GM12878 (cell line): ENCODE measurements around the gene PF4V1. TPM values are rescaled to one million over a fixed set of nuclear protein-coding genes. Genes with fewer than 3 reads are reported as not detected.

ENCODE experiments used
- ATAC-seq: fragments of 200-7000 bp; cut with Tn5 transposase; 3 replicates; pipeline ENCODE4 v1.9.1; 2020; ENCODE audit warnings: mild to moderate bottlenecking, moderate library complexity
- BruUV-seq: library from RNA; stranded (reverse); fragments of 400-500 nt; replicated peaks from 2 replicates; lab custom pipeline; 2021; lab: Mats Ljungman, UMichigan
- CTCF ChIA-PET: fragments of 300-600 bp; sonication (Branson Sonifier 250); formaldehyde crosslinking; extraction: SDS; loops from one replicate; lab custom pipeline; 2021; ENCODE audit warnings: inconsistent platforms; lab: Yijun Ruan, JAX
- POLR2A ChIA-PET: fragments of 350-600 bp; formaldehyde crosslinking; extraction: SDS; loops from one replicate; lab custom pipeline; 2021; ENCODE audit warnings: inconsistent platforms; lab: Charles Lee
- RAD21 ChIA-PET: fragments of 300-600 bp; sonication (Branson Sonifier 250); formaldehyde crosslinking; loops from one replicate; lab custom pipeline; 2023; ENCODE audit warnings: antibody characterized with exemption; ENCODE audit not compliant: unreplicated experiment; lab: Charles Lee
- SMC1A ChIA-PET: fragments of 300-600 bp; sonication (Branson Sonifier 250); formaldehyde crosslinking; loops from one replicate; lab custom pipeline; 2023; ENCODE audit not compliant: unreplicated experiment, uncharacterized antibody; lab: Charles Lee
- DNase-seq: peaks from one replicate; pipeline ENCODE4 v3.0.0-alpha.2; 2011; ENCODE audit warnings: low read depth, low spot score
- FAIRE-seq: peaks from 3 replicates; lab custom pipeline; 2011; peaks lifted over from hg19 to GRCh38; lab: Jason Lieb, UNC
- H2AFZ ChIP-seq: 2 replicates; pipeline ENCODE4 v1.6.0; 2011; ENCODE audit warnings: low read depth, low read length, control low read depth; ENCODE audit not compliant: control insufficient read depth
- H3K27ac ChIP-seq: 2 replicates; pipeline ENCODE4 v1.5.1; 2011; ENCODE audit warnings: control low read depth; ENCODE audit not compliant: control insufficient read depth, insufficient read depth
- H3K27me3 ChIP-seq, 2 experiments: replicated peaks in 1 of 2; 2 replicates each; pipeline versions ENCODE4 v1.6.0 to v1.6.1; 2011; ENCODE audit warnings: low read length in 1 of 2; ENCODE audit not compliant: control insufficient read depth in 2 of 2, insufficient read depth in 2 of 2
- H3K36me3 ChIP-seq, 2 experiments: 2 replicates each; pipeline ENCODE4 v1.5.1; 2011; ENCODE audit warnings: low read length in 1 of 2; ENCODE audit not compliant: control insufficient read depth in 2 of 2, insufficient read depth in 2 of 2
- H3K4me1 ChIP-seq: 2 replicates; pipeline ENCODE4 v1.6.1; 2011; ENCODE audit warnings: mild to moderate bottlenecking, low read length, moderate library complexity, mixed read lengths; ENCODE audit not compliant: control insufficient read depth, insufficient read depth
- H3K4me2 ChIP-seq: 2 replicates; pipeline ENCODE4 v1.6.0; 2011; ENCODE audit warnings: control low read depth; ENCODE audit not compliant: control insufficient read depth, insufficient read depth
- H3K4me3 ChIP-seq: fragments of 200-600 bp; sonication (generic); 2 replicates; pipeline ENCODE4 v1.5.1; 2016
- H3K79me2 ChIP-seq: 2 replicates; pipeline ENCODE4 v1.6.0; 2011; ENCODE audit warnings: low read length; ENCODE audit not compliant: control insufficient read depth, insufficient read depth
- H3K9ac ChIP-seq: 2 replicates; pipeline ENCODE4 v1.8.0; 2011; ENCODE audit warnings: low read length, control low read depth, mixed read lengths; ENCODE audit not compliant: control insufficient read depth, insufficient read depth
- H3K9me3 ChIP-seq: replicated peaks from 3 replicates; pipeline ENCODE4 v1.5.1; 2011; ENCODE audit warnings: mild to moderate bottlenecking, low read length; ENCODE audit not compliant: control insufficient read depth, insufficient read depth
- H4K20me1 ChIP-seq: 2 replicates; pipeline ENCODE4 v1.6.0; 2011; ENCODE audit not compliant: control insufficient read depth, insufficient read depth
- CTCF ChIP-seq, 3 experiments: IDR thresholded peaks in 2 of 3; conservative IDR thresholded peaks in 1 of 3; 2 replicates each; pipeline ENCODE4 v1.5.1; 2011; ENCODE audit warnings: low read depth in 3 of 3, low read length in 3 of 3, mild to moderate bottlenecking in 3 of 3, control low read depth in 2 of 3, moderate library complexity in 2 of 3, inconsistent platforms in 1 of 3, mixed read lengths in 1 of 3; ENCODE audit not compliant: control insufficient read depth in 2 of 3, insufficient read depth in 1 of 3; ENCODE audit errors: extremely low read depth in 1 of 3
- MAX ChIP-seq: IDR thresholded peaks from 2 replicates; pipeline ENCODE4 v1.6.1; 2012; ENCODE audit warnings: low read depth, low read length, improper control_type of control experiment
- WGBS: methylation state at CpG from one replicate; pipeline ENCODE4 v1.1.6; 2016; ENCODE audit warnings: low lambda C conversion rate; ENCODE audit not compliant: insufficient replicate concordance, insufficient coverage; ENCODE audit errors: missing lambda C conversion rate; 5-methylcytosine and 5-hydroxymethylcytosine counted together
- in situ Hi-C: fragments of 300-500 bp; cut with MboI; formaldehyde crosslinking; loops from 9 replicates; pipeline ENCODE4 v1.14.3; 2018; ENCODE audit warnings: mixed read lengths
- intact Hi-C: fragments of 100-400 bp; cut with micrococcal nuclease; formaldehyde crosslinking; loops from one replicate; pipeline ENCODE4 v1.14.2; 2022; ENCODE audit not compliant: unreplicated experiment
- polyA plus RNA-seq, 11 experiments: library from polyadenylated mRNA; depleted of rRNA in 4 of 11; unstranded in 6 of 11; stranded (reverse) in 5 of 11; fragments of >200 nt; fragmentation: Nextera tagmentation in 4 of 11; fragmentation: Illumina TruSeq in 1 of 11; extraction: Ambion mirVana in 4 of 11; extraction: Trizol in 1 of 11; gene quantifications; 1 replicate in 1 of 11; 2 replicates in 10 of 11; pipeline versions ENCODE4 v1.2.1 to v1.2.3, GENCODE V29; 2011 to 2016; ENCODE audit warnings: inconsistent platforms in 2 of 11, missing spikeins in 2 of 11, low read depth in 1 of 11
- total RNA-seq, 4 experiments: library from RNA; depleted of rRNA in 3 of 4; stranded (reverse); fragments of >200 nt in 3 of 4; fragmentation: Illumina TruSeq in 1 of 4; extraction: Trizol in 1 of 4; gene quantifications; 2 replicates each; pipeline versions ENCODE4 v1.2.1 to v1.2.3, GENCODE V29; 2013 to 2021

The PF4V1 gene
- total and polyA plus RNA-seq, 10 of the 15 experiments (the other 5 are each of a cell fraction or from before 2014, with no cell fraction given) = not detected

GRCh38 chr4:73867783-73868182 lies 14.7 kb downstream of the PF4V1 start:
- Histone ChIP-seq H3K4me2 (no peak overlapping the region), H3K36me3 (no peaks in the 10 kb centered on the region), H2AFZ (no peak overlapping the region), H3K27me3 (peaks cover 0 to 8% of the 10 kb centered on the region in 2 experiments; a peak in 2 of 4 replicates), H3K79me2 (no peaks in the 10 kb centered on the region), H4K20me1 (no peaks in the 10 kb centered on the region), H3K9me3 (no peaks in the 10 kb centered on the region), H3K27ac (no peak overlapping the region), H3K9ac (no peak overlapping the region), H3K4me3 (no peak overlapping the region), H3K4me1 (no peaks in the 10 kb centered on the region)
- SMC1A ChIA-PET = no interaction called here
- no peak for DNase-seq
- no TSS peak for BruUV-seq
- TF ChIP-seq CTCF (IDR thresholded peaks at IDR 0.05 in 2 of 3, conservative IDR thresholded peaks at IDR 0.05 in 1 of 3; ENCODE audit: control insufficient read depth in 2 of 3, extremely low read depth in 1 of 3, insufficient read depth in 1 of 3, low read depth in 3 of 3, low read length in 3 of 3) (0 out of 6 replicates have a peak, but pooled peaks of 1 of the 3 experiments have one; percentile 3), MAX (no peak)
- WGBS = 21% methylated on average over 3 of the region's 3 CpGs
- ATAC-seq = no peak
- in situ Hi-C loops (no loop called here), intact Hi-C loops (loop anchor here (5.0 to 10.0 kb wide), 2 partner anchors 260 to 293 kb away; no protein-coding TSS in a partner anchor)
- FAIRE-seq = no peak
- POLR2A ChIA-PET = no interaction called here
- CTCF ChIA-PET = interaction anchor here (0.9 to 1.9 kb wide), 2 partner anchors 205 to 267 kb away, joined by 4 read pairs; no protein-coding TSS in a partner anchor
- RAD21 ChIA-PET = no interaction called here
